HepG2 (cell line): ENCODE results near the gene RAB5B. TPM values are rescaled to one million over a fixed set of nuclear protein-coding genes. Genes with fewer than 3 reads are reported as not detected.
A peak's percentile ranks its signal among the peaks of the same experiment; 100 is the strongest.

ENCODE experiments used
- GATA4 ChIP-seq: sonication (generic); IDR thresholded peaks from 2 replicates; pipeline ENCODE4 v1.6.1; 2016; ENCODE audit warnings: antibody characterized with exemption, low read depth, borderline replicate concordance
- HMGA1 ChIP-seq: sonication (generic); formaldehyde crosslinking; conservative IDR thresholded peaks from 2 replicates; pipeline ENCODE4 v1.4.0; 2020; ENCODE audit warnings: missing genetic modification reagents
- HMGXB4 ChIP-seq, 2 experiments: sonication (generic) in 1 of 2; formaldehyde crosslinking in 1 of 2; IDR thresholded peaks; 2 replicates each; pipeline versions ENCODE4 v1.4.0 to v1.6.1; 2018 to 2020; ENCODE audit warnings: missing genetic modification reagents in 2 of 2, borderline replicate concordance in 1 of 2, low read depth in 1 of 2, mild to moderate bottlenecking in 1 of 2, missing biosample characterization in 1 of 2
- HOXA3 ChIP-seq: sonication (generic); formaldehyde crosslinking; IDR thresholded peaks from 2 replicates; pipeline ENCODE4 v1.5.0; 2020; ENCODE audit warnings: missing genetic modification reagents
- JDP2 ChIP-seq: sonication (generic); formaldehyde crosslinking; IDR thresholded peaks from 2 replicates; pipeline ENCODE4 v1.8.1; 2022; ENCODE audit warnings: missing genetic modification reagents, borderline replicate concordance
- KIAA2018 ChIP-seq: sonication (generic); formaldehyde crosslinking; IDR thresholded peaks from 2 replicates; pipeline ENCODE4 v1.5.0; 2020; ENCODE audit warnings: mild to moderate bottlenecking, missing genetic modification reagents, borderline replicate concordance
- MIXL1 ChIP-seq: IDR thresholded peaks from 2 replicates; pipeline ENCODE4 v1.6.1; 2016
- NFYB ChIP-seq: sonication (generic); formaldehyde crosslinking; IDR thresholded peaks from 2 replicates; pipeline ENCODE4 v1.4.0; 2020; ENCODE audit warnings: missing genetic modification reagents
- NRL ChIP-seq: sonication (generic); formaldehyde crosslinking; IDR thresholded peaks from 2 replicates; pipeline ENCODE4 v1.5.0; 2020; ENCODE audit warnings: missing genetic modification reagents, mild to moderate bottlenecking, moderate library complexity, borderline replicate concordance
- SAFB2 ChIP-seq: sonication (generic); formaldehyde crosslinking; IDR thresholded peaks from 2 replicates; pipeline ENCODE4 v1.5.1; 2020; ENCODE audit warnings: missing genetic modification reagents, low read depth, mild to moderate bottlenecking, borderline replicate concordance
- SATB2 ChIP-seq: sonication (generic); formaldehyde crosslinking; IDR thresholded peaks from 2 replicates; pipeline ENCODE4 v1.5.0; 2020; ENCODE audit warnings: missing genetic modification reagents
- SYNCRIP ChIP-seq: fragments of 200-400 bp; formaldehyde crosslinking; IDR thresholded peaks from 2 replicates; pipeline ENCODE4 v1.6.1; 2018; ENCODE audit warnings: mild to moderate bottlenecking, low read depth, low read length; ENCODE audit not compliant: insufficient read depth
- THRA ChIP-seq: sonication (generic); formaldehyde crosslinking; IDR thresholded peaks from 2 replicates; pipeline ENCODE4 v1.4.0; 2020; ENCODE audit warnings: missing genetic modification reagents, borderline replicate concordance
- ZFP62 ChIP-seq: sonication (generic); formaldehyde crosslinking; IDR thresholded peaks from 2 replicates; pipeline ENCODE4 v1.4.0; 2020; ENCODE audit warnings: missing genetic modification reagents
- ZNF138 ChIP-seq: sonication (generic); formaldehyde crosslinking; IDR thresholded peaks from 2 replicates; pipeline ENCODE4 v1.5.0; 2020; ENCODE audit warnings: mild to moderate bottlenecking, low read depth, missing genetic modification reagents
- ZNF337 ChIP-seq: sonication (generic); formaldehyde crosslinking; IDR thresholded peaks from 2 replicates; pipeline ENCODE4 v1.5.1; 2020; ENCODE audit warnings: missing genetic modification reagents, low read depth, mild to moderate bottlenecking, borderline replicate concordance
- ZNF367 ChIP-seq: sonication (generic); formaldehyde crosslinking; IDR thresholded peaks from 2 replicates; pipeline ENCODE4 v1.4.0; 2020; ENCODE audit warnings: missing genetic modification reagents, borderline replicate concordance
- ZNF549 ChIP-seq: sonication (generic); formaldehyde crosslinking; IDR thresholded peaks from 2 replicates; pipeline ENCODE4 v1.5.0; 2020; ENCODE audit warnings: missing genetic modification reagents
- ZNF567 ChIP-seq: sonication (generic); formaldehyde crosslinking; IDR thresholded peaks from 2 replicates; pipeline ENCODE4 v1.8.1; 2023; ENCODE audit warnings: mild to moderate bottlenecking, missing genetic modification reagents, borderline replicate concordance
- ZNF839 ChIP-seq: sonication (generic); formaldehyde crosslinking; IDR thresholded peaks from 2 replicates; pipeline ENCODE4 v1.4.0; 2020; ENCODE audit warnings: missing genetic modification reagents, mild to moderate bottlenecking, borderline replicate concordance
- polyA plus RNA-seq, 8 experiments: library from polyadenylated mRNA; depleted of rRNA in 3 of 8; stranded (reverse) in 7 of 8; unstranded in 1 of 8; fragments of >200 nt; fragmentation: Illumina TruSeq in 4 of 8; extraction: Trizol in 4 of 8; gene quantifications; 2 replicates each; pipeline versions ENCODE4 v1.2.1 to v1.2.3, GENCODE V29; 2011 to 2016; ENCODE audit warnings: low read depth in 4 of 8, missing spikeins in 1 of 8, mixed read lengths in 1 of 8; ENCODE audit not compliant: insufficient read depth in 1 of 8
- total RNA-seq, 5 experiments: library from RNA; depleted of rRNA; stranded (reverse); fragments of >200 nt; fragmentation: Illumina TruSeq; extraction: Trizol; gene quantifications; 2 replicates each; pipeline ENCODE4 v1.2.3, GENCODE V29; 2016; ENCODE audit warnings: low read depth in 1 of 5

The RAB5B gene
- total and polyA plus RNA-seq, 2 of the 13 experiments (the other 11 are each of a cell fraction or from before 2014, with no cell fraction given) = 26.0 to 68.3 TPM

GRCh38 chr12:56010111-56010570 lies 36.3 kb downstream of the RAB5B start (continued):
- no peak for TF ChIP-seq KIAA2018
- no peak for TF ChIP-seq ZNF839 (CRISPR knock-in tag)
- TF ChIP-seq THRA (CRISPR knock-in tag) = peak; percentile 37; the same call in 1 of the 2 replicates
- no peak for TF ChIP-seq JDP2 (CRISPR knock-in tag)
- no peak for TF ChIP-seq HOXA3 (CRISPR knock-in tag)
- TF ChIP-seq SAFB2 (CRISPR knock-in tag) = no peak
- TF ChIP-seq ZNF549 (CRISPR knock-in tag) = no peak
- no peak for TF ChIP-seq ZNF567
- no peak for TF ChIP-seq ZNF337 (CRISPR knock-in tag)
- no peak for TF ChIP-seq ZFP62 (CRISPR knock-in tag)
- no peak for TF ChIP-seq NRL
- no peak for TF ChIP-seq ZNF367 (CRISPR knock-in tag)
- TF ChIP-seq HMGXB4 (CRISPR knock-in tag; IDR thresholded peaks at IDR 0.05; ENCODE audit: borderline replicate concordance in 1 of 2, low read depth in 1 of 2) = no peak
- no peak for TF ChIP-seq HMGA1 (CRISPR knock-in tag)
- no peak for TF ChIP-seq MIXL1 (CRISPR knock-in tag)
- TF ChIP-seq SYNCRIP = no peak
- TF ChIP-seq NFYB (CRISPR knock-in tag) = no peak
- TF ChIP-seq ZNF138 (CRISPR knock-in tag) = no peak
- no peak for TF ChIP-seq SATB2 (CRISPR knock-in tag)
- peak; percentile 58; the same call in 1 of the 2 replicates for TF ChIP-seq GATA4
